PC-3 (cell line): Measurements from ENCODE around the gene KRTAP7-1.
A peak's percentile ranks its signal among the peaks of the same experiment; 100 is the strongest.

ENCODE experiments used
- CTCF ChIP-seq: fragments of 300-600 bp; sonication (generic); conservative IDR thresholded peaks from 2 replicates; pipeline ENCODE4 v1.5.1; 2017; ENCODE audit warnings: antibody characterized with exemption, low read depth, mild to moderate bottlenecking, low read length
- EZH2phosphoT487 ChIP-seq: fragments of 300-600 bp; sonication (generic); IDR thresholded peaks from 2 replicates; pipeline ENCODE4 v1.6.1; 2018; ENCODE audit warnings: mild to moderate bottlenecking, antibody characterized with exemption, low read length, borderline replicate concordance

- TF ChIP-seq EZH2phosphoT487: no peak
- peak; percentile 83 for TF ChIP-seq CTCF
Measured at GRCh38 chr21:30839304-30839703, 9.7 kb upstream of the KRTAP7-1 start.
